H7 (cell line): ENCODE measurements around the gene ITGB1BP1. TPM values are rescaled to one million over a fixed set of nuclear protein-coding genes. Genes with fewer than 3 reads are reported as not detected.

Experiments
- DNase-seq: peaks from one replicate; pipeline ENCODE4 v3.0.0; 2012
- H3K27me3 ChIP-seq: 2 replicates; pipeline ENCODE4 v1.6.0; 2011; ENCODE audit warnings: mild to moderate bottlenecking, low read length; ENCODE audit not compliant: control insufficient read depth, insufficient read depth
- H3K36me3 ChIP-seq: replicated peaks from 2 replicates; pipeline ENCODE4 v1.5.1; 2011; ENCODE audit warnings: low read length; ENCODE audit not compliant: control insufficient read depth, insufficient read depth
- H3K4me3 ChIP-seq: 2 replicates; pipeline ENCODE4 v1.5.1; 2011; ENCODE audit warnings: low read depth, mild to moderate bottlenecking, control low read depth, low read length, moderate library complexity; ENCODE audit not compliant: insufficient read depth
- total RNA-seq: library from RNA; depleted of rRNA; stranded (reverse); fragments of >200 nt; shearing (Covaris generic); gene quantifications from 2 replicates; pipeline ENCODE4 v1.2.3, GENCODE V29; 2014; rRNA removed

Gene ITGB1BP1
- 12.7 and 13.8 TPM in 2 replicates for total RNA-seq

- no peaks in the 10 kb centered on the region for H3K27me3 ChIP-seq
- DNase-seq: peak; percentile 99
- H3K4me3 ChIP-seq: peak within 1 kb of the TSS; percentile 87
- H3K36me3 ChIP-seq: no peaks in the 10 kb centered on the region
Observed at GRCh38 chr2:9423100-9423921, at the start of gene ITGB1BP1, which contains the start of gene CPSF3. TSS of gene ITGB1BP1 (minus strand) at chr2:9423528. CDS start at chr2:9418697, 4,831 bp downstream. TSS of gene CPSF3 (plus strand) at chr2:9423654. CDS start at chr2:9423774, 120 bp downstream.

GRCh38 chr2:9472511-9472910, 49.2 kb upstream of the ITGB1BP1 start:
- no peak for DNase-seq

GRCh38 chr2:9471206-9471605, 47.9 kb upstream of the ITGB1BP1 start:
- Histone ChIP-seq H3K36me3 (peaks cover 6% of the 10 kb centered on the region), H3K4me3 (no peak overlapping the region), H3K27me3 (no peaks in the 10 kb centered on the region; the same call in 1 of the 2 replicates)
- no peak for DNase-seq

More at GRCh38 chr2:9472511-9472910, 49.2 kb upstream of the ITGB1BP1 start:
- Histone ChIP-seq H3K4me3 (no peak overlapping the region), H3K27me3 (no peaks in the 10 kb centered on the region; the same call in 1 of the 2 replicates), H3K36me3 (peaks cover 6% of the 10 kb centered on the region)

GRCh38 chr2:9467687-9468086, 44.4 kb upstream of the ITGB1BP1 start:
- Histone ChIP-seq H3K27me3 (no peaks in the 10 kb centered on the region), H3K4me3 (no peak overlapping the region), H3K36me3 (peaks cover 10% of the 10 kb centered on the region)
- DNase-seq: no peak

- H3K27me3 ChIP-seq: no peaks in the 10 kb centered on the region
- no peak for DNase-seq
- H3K4me3 ChIP-seq: no peak overlapping the region
- peaks cover 10% of the 10 kb centered on the region for H3K36me3 ChIP-seq
Observed at GRCh38 chr2:9466147-9466683, 42.9 kb upstream of the ITGB1BP1 start.

GRCh38 chr2:9465170-9465569, 41.8 kb upstream of the ITGB1BP1 start:
- Histone ChIP-seq H3K4me3 (no peak overlapping the region), H3K36me3 (peaks cover 11% of the 10 kb centered on the region), H3K27me3 (no peaks in the 10 kb centered on the region)
- no peak for DNase-seq

- DNase-seq: no peak
- H3K27me3 ChIP-seq: no peaks in the 10 kb centered on the region
- no peak overlapping the region for H3K4me3 ChIP-seq
- peaks cover 11% of the 10 kb centered on the region for H3K36me3 ChIP-seq
Observed at GRCh38 chr2:9463698-9464034, 40.3 kb upstream of the ITGB1BP1 start.

- DNase-seq: no peak
Observed at GRCh38 chr2:9462886-9463697, 39.8 kb upstream of the ITGB1BP1 start.

GRCh38 chr2:9462313-9462712, 39.0 kb upstream of the ITGB1BP1 start:
- Histone ChIP-seq H3K4me3 (no peak overlapping the region), H3K27me3 (no peaks in the 10 kb centered on the region), H3K36me3 (peaks cover 9% of the 10 kb centered on the region)
- no peak for DNase-seq

More at GRCh38 chr2:9462886-9463697, 39.8 kb upstream of the ITGB1BP1 start:
- Histone ChIP-seq H3K27me3 (no peaks in the 10 kb centered on the region), H3K4me3 (no peak overlapping the region), H3K36me3 (peaks cover 10% of the 10 kb centered on the region)

GRCh38 chr2:9461079-9461478, 37.8 kb upstream of the ITGB1BP1 start:
- no peak for DNase-seq
- no peaks in the 10 kb centered on the region for H3K27me3 ChIP-seq
- peaks cover 9% of the 10 kb centered on the region for H3K36me3 ChIP-seq
- H3K4me3 ChIP-seq: no peak overlapping the region

- Histone ChIP-seq H3K4me3 (no peak overlapping the region), H3K36me3 (peaks cover 8% of the 10 kb centered on the region), H3K27me3 (no peaks in the 10 kb centered on the region)
- DNase-seq: no peak
Observed at GRCh38 chr2:9460441-9461017, 37.2 kb upstream of the ITGB1BP1 start.

- Histone ChIP-seq H3K4me3 (no peak overlapping the region), H3K36me3 (peaks cover 10% of the 10 kb centered on the region), H3K27me3 (no peaks in the 10 kb centered on the region)
- DNase-seq: no peak
Observed at GRCh38 chr2:9451231-9451630, 27.9 kb upstream of the ITGB1BP1 start.

GRCh38 chr2:9445089-9445488, 21.8 kb upstream of the ITGB1BP1 start:
- Histone ChIP-seq H3K4me3 (no peak overlapping the region), H3K36me3 (peaks cover 17% of the 10 kb centered on the region), H3K27me3 (no peaks in the 10 kb centered on the region)
- no peak for DNase-seq

- H3K4me3 ChIP-seq: no peak overlapping the region
- no peak for DNase-seq
- H3K36me3 ChIP-seq: peaks cover 17% of the 10 kb centered on the region
- no peaks in the 10 kb centered on the region for H3K27me3 ChIP-seq
Observed at GRCh38 chr2:9443526-9443925, 20.2 kb upstream of the ITGB1BP1 start.
